Panc1 (cell line): Measurements from ENCODE around the gene SH3BP1. TPM values are rescaled to one million over a fixed set of nuclear protein-coding genes. Genes with fewer than 3 reads are reported as not detected.

Experiments
- total RNA-seq: library from RNA; stranded (reverse); gene quantifications from one replicate; pipeline ENCODE4 v1.2.1, GENCODE V29; 2021; ENCODE audit not compliant: unreplicated experiment

Gene SH3BP1
- total RNA-seq, 1 experiment from 2014 or later, result 6.8 TPM

Other genes with a start within 250 kb of the SH3BP1 start
- gene ELFN2, start 212.2 kb upstream of the SH3BP1 start, total RNA-seq, result 2.9 TPM
- gene MFNG, start 153.3 kb upstream of the SH3BP1 start, total RNA-seq, result 7.1 TPM
- gene CARD10, start 120.3 kb upstream of the SH3BP1 start, total RNA-seq, result 43.1 TPM
- 62.5 TPM for gene CDC42EP1, start 79.2 kb upstream of the SH3BP1 start, total RNA-seq
- gene LGALS2, start 59.6 kb upstream of the SH3BP1 start, total RNA-seq, result not detected
- 45.4 TPM for gene GGA1, start 30.8 kb upstream of the SH3BP1 start, total RNA-seq
- 17.6 TPM for gene PDXP, start 19.1 kb downstream of the SH3BP1 start, total RNA-seq
- 1,518 TPM for gene LGALS1, start 36.0 kb downstream of the SH3BP1 start, total RNA-seq
- 32.7 TPM for gene NOL12, start 46.7 kb downstream of the SH3BP1 start, total RNA-seq
- gene TRIOBP, start 57.4 kb downstream of the SH3BP1 start, total RNA-seq, result 50.5 TPM
- 11.2 TPM for gene GCAT, start 168.3 kb downstream of the SH3BP1 start, total RNA-seq
- gene GALR3, start 183.7 kb downstream of the SH3BP1 start, total RNA-seq, result not detected
- gene ANKRD54, start 204.7 kb downstream of the SH3BP1 start, total RNA-seq, result 28.1 TPM
- 211 TPM for gene EIF3L, start 209.8 kb downstream of the SH3BP1 start, total RNA-seq